ENCODE results near the gene KDM1A. TPM values are rescaled to one million over a fixed set of nuclear protein-coding genes. Genes with fewer than 3 reads are reported as not detected.

The KDM1A gene
- total and polyA plus RNA-seq, 9 of the 15 experiments (the other 6 are each of a cell fraction or from before 2014, with no cell fraction given), result 59.2 to 181 (median 168) TPM

- TF ChIP-seq CBX8 (IDR thresholded peaks at IDR 0.05; ENCODE audit: borderline replicate concordance, extremely low read depth, low read depth, low read length, poor library complexity, severe bottlenecking), result no peak
Observed at GRCh38 chr1:23110391-23110790, 91.1 kb downstream of the KDM1A start (continued).

- Histone ChIP-seq H2AFZ (ENCODE audit: low read depth, low read length) (no peak overlapping the region), H3K36me3 (ENCODE audit: control insufficient read depth, insufficient read depth, low read length) (peaks cover 12% of the 10 kb centered on the region; the same call in 2 of the 3 replicates), H3K79me2 (ENCODE audit: control insufficient read depth, insufficient read depth, low read length) (peaks cover 50% of the 10 kb centered on the region), H3K9ac (ENCODE audit: insufficient read depth in 1 of 2, low read depth in 2 of 2, low read length in 2 of 2) (peak overlapping the region in 1 of 2 experiments; percentile 46; a peak in 1 of 4 replicates), H3K9me1 (ENCODE audit: control insufficient read depth, insufficient read depth, low read length) (no peaks in the 10 kb centered on the region), H4K20me1 (replicated peaks; ENCODE audit: control insufficient read depth, insufficient read depth, low read length) (0 out of 2 replicates have a peak, but pooled peaks cover 4% of the 10 kb centered on the region), H3K27me3 (ENCODE audit: control insufficient read depth in 2 of 2, insufficient read depth in 2 of 2, low read length in 2 of 2) (no peaks in the 10 kb centered on the region), H3K4me2 (ENCODE audit: insufficient read depth, low read length) (no peak overlapping the region), H3K4me3 (no peak overlapping the region), H3K27ac (ENCODE audit: extremely low read depth, low read depth, low read length) (peak overlapping the region; percentile 10; the same call in 1 of the 3 replicates), H3K9me3 (replicated peaks; ENCODE audit: control insufficient read depth, insufficient read depth, low read depth, low read length) (no peaks in the 10 kb centered on the region), H3K4me1 (replicated peaks in 1 of 2; ENCODE audit: control insufficient read depth in 2 of 2, insufficient read depth in 2 of 2, low read length in 2 of 2) (peaks cover 36 to 58% of the 10 kb centered on the region in 2 experiments)
- POLR2A ChIA-PET, result interaction anchor here (0.6 to 1.8 kb wide), 5 partner anchors 9 to 199 kb away, joined by 3 to 5 read pairs (median 3); no protein-coding TSS in a partner anchor
- FAIRE-seq, result no peak
- intact Hi-C loops (cut with micrococcal nuclease) (no loop called here), in situ Hi-C loops (cut with MboI) (no loop called here)
- no peak for ATAC-seq
- WGBS (ENCODE audit: insufficient coverage, low coverage, missing lambda C conversion rate), result 56% methylated on average over 6 of the region's 6 CpGs
- CTCF ChIA-PET (ENCODE audit: low intra/inter-chr PET ratio), result no interaction called here
- TF ChIP-seq FIP1L1 (IDR thresholded peaks at IDR 0.05; ENCODE audit: low read depth, low read length, poor library complexity, severe bottlenecking) (no peak), PCBP2 (IDR thresholded peaks at IDR 0.05; ENCODE audit: low read depth, low read length, poor library complexity, severe bottlenecking) (no peak), ZNF316 (IDR thresholded peaks at IDR 0.05) (peak; percentile 73), KDM2B (CRISPR knock-in tag; IDR thresholded peaks at IDR 0.05) (0 out of 2 replicates have a peak, but pooled peaks have one; percentile 53), MAFK (IDR thresholded peaks at IDR 0.05; ENCODE audit: low read length) (peak; percentile 38; the same call in 1 of the 2 replicates), KAT2B (IDR thresholded peaks at IDR 0.05; ENCODE audit: low read depth, low read length) (no peak), C11orf30 (IDR thresholded peaks at IDR 0.05; ENCODE audit: low read depth) (peak; percentile 63), MCM7 (IDR thresholded peaks at IDR 0.05) (no peak), EGR1 (conservative IDR thresholded peaks at IDR 0.05) (peak; percentile 77), SPI1 (IDR thresholded peaks at IDR 0.05; ENCODE audit: borderline replicate concordance, low read depth, low read length) (peak; percentile 75; the same call in 1 of the 2 replicates), ZNF785 (CRISPR knock-in tag; IDR thresholded peaks at IDR 0.05) (no peak), POU5F1 (IDR thresholded peaks at IDR 0.05; ENCODE audit: borderline replicate concordance, low read depth, low read length, partially characterized antibody) (no peak), ARID1B (IDR thresholded peaks at IDR 0.05) (0 out of 2 replicates have a peak, but pooled peaks have one; percentile 12), ZNF133 (CRISPR knock-in tag; IDR thresholded peaks at IDR 0.05) (no peak), MAFG (tag; conservative IDR thresholded peaks at IDR 0.05) (peak; percentile 35; the same call in 1 of the 2 replicates), KDM1A (IDR thresholded peaks at IDR 0.05) (peak; percentile 20 to 40; a peak in 1 of 4 replicates), EWSR1 (IDR thresholded peaks at IDR 0.05; ENCODE audit: borderline replicate concordance, low read depth, partially characterized antibody) (no peak)
- no TSS peak for BruUV-seq (replicated peaks)
- DNase-seq (ENCODE audit: extremely low read depth in 1 of 4, low spot score in 3 of 4), result no peak
Observed at GRCh38 chr1:23111600-23112535, 92.6 kb downstream of the KDM1A start.

Measured in K562 (cell line).